HG02759 (cell line): ENCODE data around the gene PCK1.

ENCODE experiments used
- ATAC-seq: cut with Tn5 transposase; IDR thresholded peaks from one replicate; pipeline ENCODE4 v1.9.1; 2021; ENCODE audit warnings: mild to moderate bottlenecking, moderate library complexity; ENCODE audit not compliant: unreplicated experiment

PCK1 gene

GRCh38 chr20:57576002-57576401 lies 15.1 kb downstream of the PCK1 start:
- ATAC-seq: no peak

- no peak for ATAC-seq
Measured at GRCh38 chr20:57576617-57577550, 16.0 kb downstream of the PCK1 start.

- no peak for ATAC-seq
Measured at GRCh38 chr20:57577679-57578475, 17.0 kb downstream of the PCK1 start.

- ATAC-seq: no peak
Measured at GRCh38 chr20:57578476-57579165, 17.7 kb downstream of the PCK1 start.

GRCh38 chr20:57579331-57579897 lies 18.5 kb downstream of the PCK1 start:
- ATAC-seq: no peak

GRCh38 chr20:57579898-57580447 lies 19.1 kb downstream of the PCK1 start:
- no peak for ATAC-seq

- no peak for ATAC-seq
Measured at GRCh38 chr20:57580478-57581201, 19.7 kb downstream of the PCK1 start.

GRCh38 chr20:57581202-57582028 lies 20.5 kb downstream of the PCK1 start:
- ATAC-seq: no peak

GRCh38 chr20:57582029-57582378 lies 21.1 kb downstream of the PCK1 start:
- ATAC-seq: no peak

- no peak for ATAC-seq
Measured at GRCh38 chr20:57582432-57583288, 21.8 kb downstream of the PCK1 start.

GRCh38 chr20:57583289-57584257 lies 22.7 kb downstream of the PCK1 start:
- ATAC-seq: no peak

GRCh38 chr20:57584768-57585461 lies 24.0 kb downstream of the PCK1 start:
- ATAC-seq: no peak

GRCh38 chr20:57585466-57586213 lies 24.7 kb downstream of the PCK1 start:
- no peak for ATAC-seq

GRCh38 chr20:57586370-57586793 lies 25.5 kb downstream of the PCK1 start:
- no peak for ATAC-seq

- no peak for ATAC-seq
Measured at GRCh38 chr20:57586943-57587277, 26.0 kb downstream of the PCK1 start.
